Central memory CD8-positive, alpha-beta T cell (primary cell): ENCODE measurements around the gene ARHGEF7.

ENCODE experiments used
- ATAC-seq: fragments of 150-1000 bp; cut with Tn5 transposase; replicated peaks from 2 replicates; pipeline ENCODE4 v1.10.0; 2022; ENCODE audit warnings: mild to moderate bottlenecking, moderate FRiP score, moderate number of reproducible peaks; ENCODE audit not compliant: poor library complexity, severe bottlenecking; ENCODE audit errors: extremely low read depth
- DNase-seq, 2 donors: peaks; one replicate each; pipeline ENCODE4 v3.0.0; 2021; ENCODE audit warnings: low spot score in 2 of 2
- H3K27ac Mint-ChIP-seq: one replicate; pipeline ENCODE4 v1.8.0; 2022; ENCODE audit warnings: low read depth, mild to moderate bottlenecking, moderate library complexity, mixed read lengths
- H3K27me3 Mint-ChIP-seq: one replicate; pipeline ENCODE4 v1.8.0; 2022; ENCODE audit warnings: mixed read lengths
- H3K36me3 Mint-ChIP-seq: one replicate; pipeline ENCODE4 v1.8.0; 2022; ENCODE audit warnings: mild to moderate bottlenecking, moderate library complexity, mixed read lengths; ENCODE audit not compliant: insufficient read depth
- H3K4me1 Mint-ChIP-seq: one replicate; pipeline ENCODE4 v1.8.0; 2022; ENCODE audit warnings: mixed read lengths
- H3K4me3 Mint-ChIP-seq: one replicate; pipeline ENCODE4 v1.8.0; 2022; ENCODE audit warnings: mild to moderate bottlenecking, moderate library complexity, mixed read lengths
- H3K9me3 Mint-ChIP-seq: one replicate; pipeline ENCODE4 v1.8.0; 2022; ENCODE audit warnings: mixed read lengths

The ARHGEF7 gene

DNA sequence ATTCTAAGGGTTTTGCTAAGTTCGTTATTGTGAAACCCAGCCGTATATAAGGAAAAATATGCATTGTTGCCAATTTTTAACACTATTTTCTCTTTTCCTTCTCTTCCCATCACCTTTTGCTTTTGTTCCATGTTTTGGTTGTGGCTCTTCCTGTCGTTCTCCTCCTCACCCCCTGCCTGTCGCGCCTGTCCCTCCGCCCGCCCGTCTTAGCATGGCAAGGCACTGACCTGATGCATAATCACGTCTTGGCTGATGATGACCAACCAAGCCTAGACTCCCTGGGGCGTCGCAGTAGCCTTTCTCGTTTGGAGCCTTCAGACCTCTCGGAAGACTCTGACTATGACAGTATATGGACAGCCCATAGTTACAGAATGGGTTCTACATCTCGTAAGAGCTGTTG lies 176.8 kb downstream of the ARHGEF7 start:
- no peak overlapping the region for H3K4me3 Mint-ChIP-seq
- H3K4me1 Mint-ChIP-seq: peaks cover 18% of the 10 kb centered on the region
- no peak for DNase-seq
- ATAC-seq: no peak
- no peaks in the 10 kb centered on the region for H3K9me3 Mint-ChIP-seq
- peaks cover 22% of the 10 kb centered on the region for H3K36me3 Mint-ChIP-seq
- H3K27me3 Mint-ChIP-seq: no peaks in the 10 kb centered on the region
- no peak overlapping the region for H3K27ac Mint-ChIP-seq

DNA sequence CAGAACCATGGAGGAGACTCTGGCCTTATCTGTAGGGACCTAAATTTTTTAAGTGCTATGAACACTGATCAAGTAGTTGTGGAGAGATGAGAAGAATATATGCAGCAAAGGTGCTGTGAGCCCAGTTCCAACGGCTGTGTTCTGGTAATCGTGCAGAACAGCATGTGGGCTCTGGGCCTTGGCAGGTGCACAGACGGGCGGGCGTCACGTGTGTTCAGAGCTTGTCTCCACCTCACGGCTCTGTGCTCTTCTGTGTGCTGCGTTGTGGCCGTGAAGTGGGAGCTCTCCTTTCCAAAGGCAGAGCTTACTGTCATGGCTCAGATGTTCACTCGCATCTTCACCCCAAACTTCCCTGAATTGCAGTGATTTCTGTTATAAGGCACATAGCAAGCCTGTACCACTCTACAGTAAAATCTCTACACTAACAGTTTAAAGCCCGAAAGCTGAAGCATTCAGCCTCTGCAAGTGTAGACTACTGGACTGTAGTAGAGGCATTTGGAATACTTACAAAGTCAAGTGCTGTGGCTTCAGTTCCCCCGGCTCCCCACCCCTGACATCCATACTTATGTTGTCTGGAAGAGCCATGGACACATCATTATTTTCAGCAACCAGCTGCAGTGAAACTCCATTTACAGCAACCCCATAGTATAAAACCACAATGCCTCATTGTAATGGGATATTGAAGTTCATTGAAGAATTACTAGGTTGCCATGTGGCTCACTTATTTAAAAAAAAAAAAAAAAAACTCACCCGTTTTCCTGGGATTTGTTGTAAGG lies 177.8 kb downstream of the ARHGEF7 start:
- Mint-ChIP-seq H3K36me3 (peaks cover 17% of the 10 kb centered on the region), H3K27ac (no peak overlapping the region), H3K27me3 (no peaks in the 10 kb centered on the region), H3K9me3 (no peaks in the 10 kb centered on the region), H3K4me3 (no peak overlapping the region), H3K4me1 (peaks cover 18% of the 10 kb centered on the region)
- ATAC-seq: no peak
- DNase-seq: no peak

GRCh38 chr13:111295886-111296285 lies 180.8 kb downstream of the ARHGEF7 start:
- Mint-ChIP-seq H3K27ac (no peak overlapping the region), H3K9me3 (no peaks in the 10 kb centered on the region), H3K4me1 (peaks cover 18% of the 10 kb centered on the region), H3K4me3 (peak overlapping the region; percentile 31), H3K36me3 (peaks cover 22% of the 10 kb centered on the region), H3K27me3 (no peaks in the 10 kb centered on the region)
- ATAC-seq (no peak), DNase-seq (no peak)

DNA sequence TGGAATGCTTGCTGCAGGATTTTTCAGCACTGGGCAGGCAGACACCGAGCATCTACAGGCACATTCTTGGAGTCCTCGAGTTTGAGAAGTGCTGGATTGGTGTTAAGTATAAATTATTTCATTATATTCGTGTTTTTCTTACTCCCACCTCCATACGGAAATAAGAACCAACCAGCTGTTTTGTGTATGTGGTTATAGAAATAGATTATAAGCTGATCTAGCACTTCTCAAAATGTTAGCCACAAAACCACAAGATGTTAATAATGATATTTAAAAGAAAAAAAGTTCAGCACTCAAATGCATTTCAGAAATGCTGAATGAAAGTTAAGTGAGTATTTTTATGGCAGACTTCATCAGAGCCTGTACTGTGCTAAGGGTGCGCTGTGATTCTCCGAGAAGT lies 181.3 kb downstream of the ARHGEF7 start:
- DNase-seq (no peak), ATAC-seq (peak; percentile 28)
- peaks cover 27% of the 10 kb centered on the region for H3K36me3 Mint-ChIP-seq
- no peaks in the 10 kb centered on the region for H3K27me3 Mint-ChIP-seq
- H3K27ac Mint-ChIP-seq: no peak overlapping the region
- H3K9me3 Mint-ChIP-seq: no peaks in the 10 kb centered on the region
- H3K4me1 Mint-ChIP-seq: peaks cover 18% of the 10 kb centered on the region
- no peak overlapping the region for H3K4me3 Mint-ChIP-seq

GRCh38 chr13:111298214-111298975 lies 183.3 kb downstream of the ARHGEF7 start:
- H3K4me3 Mint-ChIP-seq: no peak overlapping the region
- H3K27me3 Mint-ChIP-seq: no peaks in the 10 kb centered on the region
- H3K36me3 Mint-ChIP-seq: peaks cover 30% of the 10 kb centered on the region
- no peak overlapping the region for H3K27ac Mint-ChIP-seq
- no peaks in the 10 kb centered on the region for H3K9me3 Mint-ChIP-seq
- ATAC-seq (no peak), DNase-seq (no peak)
- peaks cover 18% of the 10 kb centered on the region for H3K4me1 Mint-ChIP-seq

DNA sequence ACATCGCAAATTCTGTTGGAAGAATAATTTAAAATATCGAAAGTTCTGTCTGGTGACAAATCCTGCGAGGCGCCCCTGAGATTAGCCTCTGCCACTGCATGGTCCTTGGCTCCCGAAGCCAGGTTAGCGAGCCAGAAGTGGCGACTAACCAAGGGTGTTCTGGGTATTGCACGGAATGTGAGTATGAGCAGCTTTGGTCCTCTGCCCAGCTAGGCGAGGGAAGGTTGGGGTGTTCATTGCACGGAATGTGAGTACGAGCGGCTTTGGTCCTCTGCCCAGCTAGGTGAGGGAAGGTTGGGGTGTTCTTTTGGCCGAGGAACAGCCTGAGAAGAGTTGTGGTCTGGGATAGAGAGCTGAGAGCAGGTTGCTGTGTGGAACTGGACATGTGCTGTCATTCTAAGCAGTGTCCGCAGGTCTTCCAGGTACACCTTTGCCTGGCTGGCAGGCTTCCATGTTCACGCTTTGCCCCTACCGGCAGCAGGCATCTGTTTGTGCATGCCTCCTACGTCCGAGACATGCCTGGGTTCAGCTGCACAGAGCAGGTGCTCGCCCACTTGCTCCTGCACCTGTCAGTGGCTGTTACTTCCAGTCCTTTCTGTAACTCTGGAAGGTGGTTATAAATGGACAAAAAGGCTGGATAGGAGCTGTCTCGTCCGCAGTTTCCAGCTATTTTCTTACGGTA lies 187.1 kb downstream of the ARHGEF7 start:
- Mint-ChIP-seq H3K27me3 (no peaks in the 10 kb centered on the region), H3K9me3 (no peaks in the 10 kb centered on the region)

GRCh38 chr13:111303559-111303958 lies 188.4 kb downstream of the ARHGEF7 start:
- no peak overlapping the region for H3K4me3 Mint-ChIP-seq
- DNase-seq (no peak), ATAC-seq (no peak)
- H3K9me3 Mint-ChIP-seq: peaks cover 5% of the 10 kb centered on the region
- no peaks in the 10 kb centered on the region for H3K4me1 Mint-ChIP-seq
- no peak overlapping the region for H3K27ac Mint-ChIP-seq
- H3K36me3 Mint-ChIP-seq: peaks cover 46% of the 10 kb centered on the region
- no peaks in the 10 kb centered on the region for H3K27me3 Mint-ChIP-seq

More for the DNA sequence above, 187.1 kb downstream of the ARHGEF7 start:
- no peak for DNase-seq
- H3K27ac Mint-ChIP-seq: no peak overlapping the region
- H3K36me3 Mint-ChIP-seq: peaks cover 47% of the 10 kb centered on the region
- no peak for ATAC-seq
- H3K4me3 Mint-ChIP-seq: no peak overlapping the region
- H3K4me1 Mint-ChIP-seq: no peaks in the 10 kb centered on the region

- H3K36me3 Mint-ChIP-seq: peaks cover 45% of the 10 kb centered on the region
- no peak for ATAC-seq
- H3K9me3 Mint-ChIP-seq: peaks cover 8% of the 10 kb centered on the region
- DNase-seq: no peak
- no peaks in the 10 kb centered on the region for H3K27me3 Mint-ChIP-seq
- H3K27ac Mint-ChIP-seq: no peak overlapping the region
- H3K4me3 Mint-ChIP-seq: no peak overlapping the region
- H3K4me1 Mint-ChIP-seq: no peaks in the 10 kb centered on the region
Observed at GRCh38 chr13:111304041-111304544, 189.0 kb downstream of the ARHGEF7 start.

GRCh38 chr13:111304603-111305289 lies 189.6 kb downstream of the ARHGEF7 start:
- DNase-seq (no peak), ATAC-seq (no peak)
- Mint-ChIP-seq H3K4me3 (no peak overlapping the region), H3K36me3 (peaks cover 41% of the 10 kb centered on the region), H3K27ac (no peak overlapping the region), H3K4me1 (peaks cover 1% of the 10 kb centered on the region), H3K27me3 (no peaks in the 10 kb centered on the region), H3K9me3 (peaks cover 14% of the 10 kb centered on the region)

GRCh38 chr13:111312944-111313590 lies 198.0 kb downstream of the ARHGEF7 start:
- no peak for ATAC-seq
- Mint-ChIP-seq H3K9me3 (peaks cover 21% of the 10 kb centered on the region), H3K27me3 (no peaks in the 10 kb centered on the region), H3K4me1 (peaks cover 9% of the 10 kb centered on the region), H3K27ac (no peak overlapping the region), H3K4me3 (no peak overlapping the region), H3K36me3 (peaks cover 2% of the 10 kb centered on the region)
- no peak for DNase-seq

DNA sequence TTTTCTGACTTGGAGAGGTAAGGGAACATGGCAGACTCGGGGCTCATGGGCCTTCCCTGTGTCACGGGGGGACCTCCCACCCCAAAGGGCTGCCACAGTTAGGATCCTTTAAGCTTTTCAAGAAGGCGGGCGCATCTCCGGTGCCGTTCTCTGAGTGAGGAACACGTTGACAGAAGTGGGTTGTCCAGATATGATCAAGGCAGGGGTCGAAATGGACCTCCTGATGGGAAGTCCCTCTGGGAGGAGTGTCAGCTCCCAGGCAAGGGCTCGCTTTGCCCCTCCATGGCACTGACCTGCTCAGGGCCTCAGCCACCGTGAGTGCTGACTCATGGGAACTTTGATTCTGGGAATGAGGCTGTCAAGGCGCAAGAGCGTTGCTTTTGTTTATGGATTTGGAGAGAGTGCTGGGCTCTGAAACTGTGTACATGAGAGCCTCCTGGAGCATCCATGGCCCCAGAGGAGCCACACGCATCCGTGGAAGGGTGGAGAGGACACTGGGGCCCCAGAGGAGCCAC lies 198.9 kb downstream of the ARHGEF7 start:
- H3K36me3 Mint-ChIP-seq: peaks cover 2% of the 10 kb centered on the region
- H3K4me3 Mint-ChIP-seq: no peak overlapping the region
- H3K9me3 Mint-ChIP-seq: peaks cover 17% of the 10 kb centered on the region
- ATAC-seq (no peak), DNase-seq (no peak)
- no peaks in the 10 kb centered on the region for H3K27me3 Mint-ChIP-seq
- no peak overlapping the region for H3K27ac Mint-ChIP-seq
- peaks cover 9% of the 10 kb centered on the region for H3K4me1 Mint-ChIP-seq
